LoVo (cell line): ENCODE data around the gene TLR8.
"Not testable (repeated sequence)": the region's sequence is repeated elsewhere in the genome, so short reads cannot be mapped to it uniquely, and the experiment has no call there.

ENCODE experiments used
- DNase-seq: peaks from one replicate; pipeline ENCODE4 v3.0.0-alpha.2; 2016; ENCODE audit warnings: low spot score

The TLR8 gene

DNA sequence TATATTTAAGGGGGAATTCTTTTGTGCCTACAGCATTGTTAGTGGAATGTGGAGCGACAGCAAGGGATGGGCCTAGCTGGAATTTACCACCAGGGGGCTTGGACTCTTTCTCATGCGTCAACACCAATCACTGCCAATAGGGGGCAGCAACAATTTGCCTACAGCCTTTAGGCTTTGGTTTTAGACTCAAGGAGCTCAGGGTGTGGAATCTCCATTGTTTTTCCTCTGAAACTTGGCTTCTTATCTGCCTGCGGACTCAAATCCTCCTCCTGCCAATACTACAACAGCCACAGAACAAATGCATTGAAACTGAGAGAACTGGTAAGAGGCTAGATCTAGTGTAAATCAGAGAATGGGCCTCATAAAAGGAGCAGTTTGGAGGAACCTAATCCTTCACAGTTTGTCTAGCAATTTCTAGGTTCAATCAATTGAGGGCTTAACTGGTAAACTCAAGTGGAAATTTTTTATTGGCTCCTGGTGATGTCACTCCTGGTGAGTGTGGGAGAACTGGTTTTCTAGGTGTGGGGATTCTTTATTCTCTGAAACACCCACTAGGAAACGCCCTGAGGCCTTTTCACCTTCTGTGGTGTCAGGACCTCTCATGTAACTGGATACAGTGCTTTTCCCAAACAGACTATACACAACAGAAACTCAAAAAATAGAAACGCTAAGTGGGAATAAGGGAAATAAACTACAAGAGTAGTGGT lies 40.6 kb downstream of the TLR8 start:
- DNase-seq = peak; percentile 78

GRCh38 chrX:12947545-12948235 lies 41.3 kb downstream of the TLR8 start:
- DNase-seq = no peak

GRCh38 chrX:12948495-12948894 lies 42.1 kb downstream of the TLR8 start:
- no peak for DNase-seq

DNA sequence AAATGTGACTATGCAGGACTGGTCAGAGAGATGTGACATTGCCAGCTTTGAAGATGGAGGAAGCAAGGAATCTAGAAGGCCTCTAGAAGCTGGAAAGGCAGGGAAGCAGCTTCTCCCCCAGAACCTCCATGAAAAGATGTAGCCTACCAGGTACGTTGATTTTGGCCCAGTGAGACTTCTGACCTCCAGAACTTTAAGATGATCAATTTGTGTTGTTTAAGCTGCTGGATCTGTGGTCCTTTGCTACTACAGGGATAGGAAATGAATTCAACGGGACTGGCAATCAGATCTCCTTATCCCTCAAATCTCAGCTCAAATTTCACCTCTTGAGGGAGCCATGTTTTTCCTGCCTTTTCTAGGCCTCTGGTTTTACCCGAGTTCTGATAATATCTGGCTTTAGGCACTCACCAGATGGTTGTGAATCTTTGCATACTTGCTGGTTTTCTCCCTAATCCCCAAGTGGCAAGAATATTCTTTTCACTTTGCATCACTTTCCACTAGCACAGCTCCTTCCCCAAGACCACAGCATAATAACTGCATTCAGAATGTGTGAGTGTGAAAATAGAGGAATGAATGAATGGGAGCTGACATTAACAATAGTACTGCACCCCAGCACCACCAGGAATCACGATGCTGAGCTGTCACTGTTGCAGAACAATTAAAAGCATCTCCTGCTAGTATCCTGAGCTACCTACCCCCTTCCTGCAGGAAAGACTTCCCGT lies 42.9 kb downstream of the TLR8 start:
- DNase-seq = no peak

DNA sequence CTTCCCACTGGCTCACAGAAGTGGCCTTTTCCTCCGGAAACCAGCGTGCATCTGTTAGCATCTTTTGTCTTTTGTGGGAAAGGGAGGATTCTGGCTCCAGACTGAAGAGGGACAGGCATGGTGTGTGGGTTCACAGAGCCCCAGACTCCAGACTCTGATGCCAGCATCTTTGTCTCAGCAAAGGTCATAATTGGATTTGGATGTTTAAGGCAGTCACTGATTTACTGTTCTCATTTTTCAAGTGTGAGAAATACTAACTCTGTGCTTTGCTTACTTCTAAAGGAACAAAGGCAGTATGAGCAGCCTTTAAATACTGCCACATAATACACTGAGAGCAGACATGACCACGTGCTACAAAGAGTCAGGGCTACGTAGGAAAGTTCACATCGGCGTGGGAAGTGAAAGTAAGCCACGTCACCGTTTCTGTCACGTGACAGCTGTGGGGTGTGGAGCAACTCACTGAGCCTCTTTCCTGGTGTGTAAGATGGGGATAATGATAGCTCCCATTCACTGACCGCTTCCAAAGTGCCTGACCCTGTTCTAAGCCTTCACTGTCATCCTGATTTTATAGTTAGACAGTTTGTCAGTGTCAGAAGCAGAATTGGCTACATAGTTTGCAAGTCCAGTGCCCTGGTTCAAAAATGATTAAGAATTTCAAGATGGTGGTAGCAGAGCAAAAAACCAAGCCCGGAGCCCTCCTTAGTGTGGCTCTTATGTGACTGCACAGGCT lies 43.7 kb downstream of the TLR8 start:
- DNase-seq = peak; percentile 30

DNA sequence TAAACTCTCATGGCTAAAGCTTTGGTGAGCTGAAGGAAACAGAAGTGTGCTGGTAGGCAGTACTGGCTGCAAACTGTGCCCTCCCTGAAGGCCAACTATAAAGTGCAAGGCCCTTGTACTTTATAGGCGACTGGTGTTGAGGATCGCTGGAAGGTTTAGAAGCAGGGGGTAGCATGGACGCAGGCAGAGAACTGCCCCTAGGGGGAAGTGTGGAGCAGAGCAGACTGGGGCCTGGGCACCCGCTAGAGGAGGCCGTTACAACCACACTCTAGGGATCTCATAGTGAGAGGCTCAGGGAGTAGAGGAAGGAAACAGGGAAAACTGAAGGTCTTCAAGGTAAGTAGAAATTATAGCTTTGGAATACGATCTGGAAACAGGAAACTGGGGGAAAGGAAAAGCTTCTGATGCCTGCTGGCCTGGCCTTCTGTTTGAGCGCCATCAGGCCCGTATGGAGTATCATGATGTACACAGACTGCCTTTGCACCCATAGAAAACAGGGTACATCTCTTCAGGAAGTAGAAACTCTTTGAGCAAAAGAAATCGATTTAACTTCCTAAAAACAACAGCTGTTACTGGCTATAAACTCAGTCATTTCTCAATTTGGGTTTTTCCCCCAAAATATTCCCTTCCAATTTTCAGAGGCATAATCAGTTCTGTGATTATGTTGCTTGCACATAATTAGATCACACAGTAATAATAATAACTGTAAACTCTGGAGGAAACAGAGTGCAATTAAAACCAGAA lies 44.6 kb downstream of the TLR8 start:
- no peak for DNase-seq

DNA sequence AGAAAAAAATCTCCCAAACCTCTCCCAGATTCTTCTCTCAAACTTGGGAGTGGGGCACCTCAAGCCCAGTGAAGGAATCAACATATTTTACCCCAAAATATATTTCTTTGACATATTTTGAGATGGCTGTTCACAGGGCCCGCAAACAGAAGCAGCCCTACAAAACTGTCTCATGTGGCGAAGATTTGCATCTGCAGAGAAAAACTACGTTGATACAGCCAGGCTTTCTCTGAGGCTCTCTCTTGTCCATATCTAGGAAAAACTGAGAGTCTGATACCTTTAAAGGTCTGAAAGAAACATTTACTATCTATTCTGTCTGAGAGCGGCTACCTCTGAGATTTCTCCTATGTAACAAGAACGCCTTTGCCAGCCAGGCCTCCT lies 45.2 kb downstream of the TLR8 start:
- DNase-seq = no peak

DNA sequence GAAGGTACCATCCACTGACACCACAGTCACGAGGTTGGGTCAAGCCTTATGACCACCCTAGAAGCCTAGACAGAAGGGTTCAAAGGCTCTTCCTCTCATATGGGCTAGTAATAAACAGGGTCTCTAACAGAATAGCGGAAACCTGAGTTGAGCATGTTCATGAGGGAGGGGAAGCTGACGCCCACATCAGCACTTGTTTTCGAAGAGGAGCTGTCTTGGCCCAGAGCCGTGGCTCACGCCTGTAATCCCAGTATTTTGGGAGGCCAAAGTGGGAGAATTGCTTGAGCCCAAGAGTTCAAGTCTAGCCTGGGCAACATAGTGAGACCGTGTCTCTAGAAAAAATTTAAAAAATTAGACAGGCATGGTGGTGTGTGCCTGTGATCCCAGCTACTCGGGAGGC lies 47.0 kb downstream of the TLR8 start:
- no peak for DNase-seq

GRCh38 chrX:12954376-12954775 lies 48.0 kb downstream of the TLR8 start:
- DNase-seq = no peak

- no peak for DNase-seq
Measured at GRCh38 chrX:12954981-12955380, 48.6 kb downstream of the TLR8 start.

GRCh38 chrX:12955882-12956703 lies 49.7 kb downstream of the TLR8 start:
- DNase-seq = peak; percentile 61

GRCh38 chrX:12956704-12957534 lies 50.5 kb downstream of the TLR8 start:
- peak; percentile 36 for DNase-seq

DNA sequence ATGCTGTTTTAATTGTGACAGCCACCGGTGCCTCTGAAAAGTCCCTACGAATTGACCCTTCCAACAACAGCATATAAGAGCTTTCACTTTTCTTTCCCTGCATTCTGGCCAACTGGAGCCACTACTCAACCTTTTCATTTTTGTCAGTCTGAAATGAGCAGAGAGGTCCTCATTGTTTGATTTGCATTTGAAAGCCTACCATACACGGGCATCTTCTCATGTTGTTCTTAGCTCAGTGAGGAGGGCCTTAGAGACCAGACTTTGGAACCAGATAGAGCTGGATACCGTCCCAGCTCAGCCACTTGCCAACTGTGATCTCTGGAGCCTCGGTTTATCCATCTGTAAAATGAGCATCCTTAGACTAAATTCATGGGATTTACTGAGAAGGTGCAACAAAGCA lies 51.6 kb downstream of the TLR8 start:
- no peak for DNase-seq

DNA sequence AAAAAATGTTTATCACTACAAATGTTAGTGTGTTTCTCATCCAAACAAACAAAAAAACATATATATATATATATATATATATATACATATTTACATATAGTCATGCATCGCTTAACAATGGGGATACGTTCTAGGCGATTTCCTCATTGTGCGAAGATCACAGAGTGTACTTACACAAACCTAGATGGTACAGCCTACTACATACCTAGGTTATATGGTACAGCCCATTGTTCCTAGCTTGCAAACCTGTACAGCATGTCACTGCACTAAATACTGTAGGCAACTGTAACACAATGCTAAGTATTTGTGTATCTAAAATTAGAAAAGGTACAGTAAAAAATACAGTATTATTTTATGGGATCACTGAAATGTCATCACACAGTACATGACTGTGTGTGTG lies 52.0 kb downstream of the TLR8 start:
- DNase-seq = no peak

- DNase-seq = no peak
Measured at GRCh38 chrX:12961196-12961718, 54.8 kb downstream of the TLR8 start.

DNA sequence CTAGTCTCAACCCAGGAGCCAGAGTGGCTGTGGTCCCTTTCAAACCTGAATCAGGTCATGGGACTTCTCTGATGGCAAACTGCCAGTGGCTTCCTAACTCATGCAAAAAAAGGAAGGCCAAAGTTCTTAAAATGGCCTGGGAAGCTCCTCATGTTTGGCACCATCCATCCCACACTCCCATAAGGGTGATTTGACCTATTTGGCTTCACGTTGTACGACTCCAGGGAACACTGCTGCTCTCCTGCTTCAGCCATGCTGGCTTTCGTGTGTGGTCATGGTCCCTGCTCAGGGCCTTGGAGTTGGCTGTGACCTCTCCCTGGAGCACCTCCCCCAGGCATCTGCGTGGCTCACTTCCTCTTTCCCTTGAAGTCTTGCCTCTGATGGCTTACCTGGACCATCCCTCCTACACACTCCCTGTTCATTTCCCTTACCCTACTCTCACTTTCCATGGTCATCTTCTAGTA lies 55.7 kb downstream of the TLR8 start:
- DNase-seq = no peak

DNA sequence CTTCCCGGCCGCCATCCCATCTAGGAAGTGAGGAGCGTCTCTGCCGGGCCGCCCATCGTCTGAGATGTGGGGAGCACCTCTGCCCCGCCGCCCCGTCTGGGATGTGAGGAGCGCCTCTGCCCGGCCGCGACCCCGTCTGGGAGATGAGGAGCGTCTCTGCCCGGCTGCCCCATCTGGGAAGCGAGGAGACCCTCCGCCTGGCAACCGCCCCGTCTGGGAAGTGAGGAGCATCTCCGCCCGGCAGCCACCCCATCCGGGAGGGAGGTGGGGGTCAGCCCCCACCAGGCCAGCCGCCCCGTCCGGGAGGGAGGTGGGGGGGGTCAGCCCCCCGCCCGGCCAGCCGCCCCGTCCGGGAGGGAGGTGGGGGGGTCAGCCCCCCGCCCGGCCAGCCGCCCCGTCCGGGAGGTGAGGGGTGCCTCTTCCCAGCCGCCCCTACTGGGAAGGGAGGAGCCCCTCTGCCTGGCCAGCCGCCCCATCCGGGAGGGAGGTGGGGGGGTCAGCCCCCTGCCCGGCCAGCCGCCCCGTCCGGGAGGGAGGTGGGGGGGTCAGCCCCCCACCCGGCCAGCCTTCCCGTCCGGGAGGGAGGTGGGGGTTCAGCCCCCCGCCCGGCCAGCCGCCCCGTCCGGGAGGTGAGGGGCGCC lies 56.9 kb downstream of the TLR8 start:
- DNase-seq = not testable (repeated sequence)

DNA sequence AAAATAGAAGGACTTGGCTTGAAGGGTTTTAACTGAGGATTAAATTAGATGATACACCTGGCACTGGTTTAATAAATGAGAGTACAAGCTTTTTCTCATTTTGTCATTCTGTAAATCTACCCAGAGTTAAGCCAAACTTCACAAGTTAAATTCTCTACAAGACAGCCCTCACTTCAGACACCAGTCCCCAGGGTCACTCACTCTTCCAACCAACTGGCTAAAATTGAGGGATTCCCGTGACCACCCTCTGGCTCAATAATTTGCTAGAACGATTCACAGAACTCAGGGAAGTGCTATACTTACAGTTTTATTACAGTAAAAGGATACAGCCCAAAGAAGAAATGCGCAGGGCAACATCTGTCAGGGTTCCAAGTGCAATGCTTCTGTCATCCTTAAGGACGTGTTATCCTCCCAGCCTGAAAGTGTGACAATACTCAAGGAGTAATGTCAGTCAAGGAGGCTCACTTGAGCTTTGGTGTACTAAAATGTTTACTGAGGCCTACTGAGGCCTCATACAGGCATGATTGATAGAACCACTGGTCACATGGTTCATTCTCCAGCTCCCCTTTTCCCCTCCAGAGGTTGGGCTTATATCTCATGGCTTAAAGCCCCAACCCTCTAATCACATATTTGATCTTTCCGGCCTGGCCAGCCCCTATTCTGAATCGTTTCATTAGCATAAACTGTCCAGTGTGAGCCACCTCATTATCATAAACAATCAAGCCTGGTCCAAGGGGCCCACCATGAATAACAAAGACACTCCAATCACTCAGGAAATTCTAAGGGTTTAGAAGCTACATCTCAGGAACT lies 58.9 kb downstream of the TLR8 start:
- DNase-seq = no peak
